Ascending aorta (tissue), 2 donors: ENCODE measurements around the gene ABCC5. TPM values are rescaled to one million over a fixed set of nuclear protein-coding genes. Genes with fewer than 3 reads are reported as not detected.

Experiments used
- DNase-seq, 2 donors: peaks; one replicate each; pipeline ENCODE4 v3.0.0-alpha.2; 2019; ENCODE audit warnings: low spot score in 2 of 2
- H3K27ac ChIP-seq, 2 donors: fragments of 200-600 bp; sonication (generic); one replicate each; pipeline ENCODE4 v1.5.1; 2016 to 2017; ENCODE audit warnings: mild to moderate bottlenecking in 1 of 2
- H3K27me3 ChIP-seq: fragments of 200-600 bp; sonication (generic); one replicate; pipeline ENCODE4 v1.5.1; 2017
- H3K36me3 ChIP-seq, 2 donors: fragments of 200-600 bp; sonication (generic); one replicate each; pipeline ENCODE4 v1.5.1; 2016
- H3K4me1 ChIP-seq, 2 donors: fragments of 200-600 bp; sonication (generic); one replicate each; pipeline ENCODE4 v1.5.1; 2016 to 2017; ENCODE audit warnings: mild to moderate bottlenecking in 1 of 2
- H3K4me3 ChIP-seq, 2 donors: fragments of 200-600 bp; sonication (generic); one replicate each; pipeline ENCODE4 v1.5.1; 2016 to 2017; ENCODE audit warnings: mild to moderate bottlenecking in 1 of 2
- H3K9me3 ChIP-seq, 2 donors: fragments of 200-600 bp; sonication (generic); one replicate each; pipeline ENCODE4 v1.5.1; 2016
- intact Hi-C: fragments of 100-400 bp; cut with DNase I; formaldehyde crosslinking; loops from one replicate; pipeline ENCODE4 v1.15.1; 2023
- total RNA-seq: library from RNA; depleted of rRNA; stranded (reverse); fragments of >200 nt; gene quantifications from one replicate; pipeline ENCODE4 v1.1.0, GENCODE V29; 2016
- TF ChIP-seq, protein P1 (sequence below), 3 experiments: fragments of 200-600 bp in 2 of 3; fragments of 450-650 bp in 1 of 3; sonication (generic) in 2 of 3; IDR thresholded peaks; one replicate each; pipeline ENCODE4 v1.5.1; 2016 to 2019; ENCODE audit warnings: antibody characterized with exemption in 3 of 3, mild to moderate bottlenecking in 1 of 3, moderate library complexity in 1 of 3

The ABCC5 gene
- total RNA-seq, 1 donor from 2014 or later: 16.2 TPM

DNA sequence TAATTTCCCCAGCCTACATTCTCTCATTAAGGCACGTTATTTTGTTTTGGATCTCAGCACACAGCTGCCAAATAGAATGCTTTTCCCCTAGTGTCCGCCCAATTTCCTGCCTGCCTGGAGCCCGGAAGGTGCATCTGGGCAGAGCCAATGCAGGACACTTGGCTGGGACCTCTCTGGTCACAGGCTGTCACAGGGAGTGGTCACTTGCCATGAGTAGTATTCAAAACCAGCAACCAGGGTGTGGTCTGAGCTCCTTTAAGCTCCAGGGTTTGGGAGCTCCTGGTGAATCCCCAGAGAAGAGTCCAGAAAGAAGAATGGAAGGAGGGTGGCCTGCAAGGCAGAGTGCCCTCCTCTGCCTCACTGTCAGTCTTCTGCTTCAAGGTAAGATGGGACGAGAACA lies 35.1 kb upstream of the ABCC5 start, which contains the start of gene HTR3C:
HTR3C (plus strand) TSS at position 281 of the 400 bp plus-strand sequence; CDS start at position 315, 34 bp downstream.
- H3K4me1 ChIP-seq: no peaks in the 10 kb centered on the region

DNA sequence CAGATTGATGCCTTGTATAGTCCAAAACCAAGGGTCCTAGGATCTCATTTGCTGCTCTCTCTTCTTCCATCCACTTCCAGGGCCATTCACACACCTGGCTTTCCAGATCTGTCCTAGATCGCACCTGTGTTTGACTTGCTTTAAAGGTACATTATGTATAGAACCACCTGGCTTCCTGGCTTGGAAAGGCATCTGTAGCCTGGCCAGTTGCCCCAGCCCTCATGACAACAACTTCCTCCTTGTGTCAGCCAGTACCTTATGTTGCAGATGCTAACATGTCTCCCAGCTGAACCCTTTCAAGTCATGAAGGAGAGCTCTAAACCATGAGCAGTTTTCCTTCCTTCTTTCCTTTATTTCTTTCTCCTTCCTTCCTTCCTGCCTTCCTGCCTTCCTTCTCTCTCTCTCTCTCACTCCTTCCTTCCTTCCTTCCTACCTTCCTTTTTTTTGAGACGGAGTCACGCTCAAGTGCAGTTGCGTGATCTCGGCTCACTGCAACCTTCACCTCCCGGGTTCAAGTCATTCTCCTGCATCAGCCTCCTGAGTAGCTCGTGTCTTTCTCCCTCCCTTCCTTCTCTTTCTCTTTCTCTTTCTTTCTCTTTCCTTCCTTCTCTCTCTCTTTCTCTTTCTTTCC lies 32.6 kb upstream of the ABCC5 start:
- no peak for DNase-seq
- intact Hi-C loops: no loop called here
- Histone ChIP-seq H3K27me3 (no peaks in the 10 kb centered on the region), H3K4me1 (no peaks in the 10 kb centered on the region), H3K27ac (no peak overlapping the region), H3K36me3 (no peaks in the 10 kb centered on the region), H3K4me3 (no peak overlapping the region), H3K9me3 (no peaks in the 10 kb centered on the region)
- TF ChIP-seq, protein P1, sequence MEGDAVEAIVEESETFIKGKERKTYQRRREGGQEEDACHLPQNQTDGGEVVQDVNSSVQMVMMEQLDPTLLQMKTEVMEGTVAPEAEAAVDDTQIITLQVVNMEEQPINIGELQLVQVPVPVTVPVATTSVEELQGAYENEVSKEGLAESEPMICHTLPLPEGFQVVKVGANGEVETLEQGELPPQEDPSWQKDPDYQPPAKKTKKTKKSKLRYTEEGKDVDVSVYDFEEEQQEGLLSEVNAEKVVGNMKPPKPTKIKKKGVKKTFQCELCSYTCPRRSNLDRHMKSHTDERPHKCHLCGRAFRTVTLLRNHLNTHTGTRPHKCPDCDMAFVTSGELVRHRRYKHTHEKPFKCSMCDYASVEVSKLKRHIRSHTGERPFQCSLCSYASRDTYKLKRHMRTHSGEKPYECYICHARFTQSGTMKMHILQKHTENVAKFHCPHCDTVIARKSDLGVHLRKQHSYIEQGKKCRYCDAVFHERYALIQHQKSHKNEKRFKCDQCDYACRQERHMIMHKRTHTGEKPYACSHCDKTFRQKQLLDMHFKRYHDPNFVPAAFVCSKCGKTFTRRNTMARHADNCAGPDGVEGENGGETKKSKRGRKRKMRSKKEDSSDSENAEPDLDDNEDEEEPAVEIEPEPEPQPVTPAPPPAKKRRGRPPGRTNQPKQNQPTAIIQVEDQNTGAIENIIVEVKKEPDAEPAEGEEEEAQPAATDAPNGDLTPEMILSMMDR (IDR thresholded peaks at IDR 0.05): no peak

More for the DNA sequence above, 35.1 kb upstream of the ABCC5 start, which contains the start of gene HTR3C:
- H3K27ac ChIP-seq: no peak within 1 kb of the TSS
- TF ChIP-seq, protein P1 (IDR thresholded peaks at IDR 0.05): no peak
- no peaks in the 10 kb centered on the region for H3K9me3 ChIP-seq
- H3K4me3 ChIP-seq: no peak within 1 kb of the TSS
- intact Hi-C loops: no loop called here
- DNase-seq: no peak
- H3K36me3 ChIP-seq: no peaks in the 10 kb centered on the region
- H3K27me3 ChIP-seq: no peaks in the 10 kb centered on the region

DNA sequence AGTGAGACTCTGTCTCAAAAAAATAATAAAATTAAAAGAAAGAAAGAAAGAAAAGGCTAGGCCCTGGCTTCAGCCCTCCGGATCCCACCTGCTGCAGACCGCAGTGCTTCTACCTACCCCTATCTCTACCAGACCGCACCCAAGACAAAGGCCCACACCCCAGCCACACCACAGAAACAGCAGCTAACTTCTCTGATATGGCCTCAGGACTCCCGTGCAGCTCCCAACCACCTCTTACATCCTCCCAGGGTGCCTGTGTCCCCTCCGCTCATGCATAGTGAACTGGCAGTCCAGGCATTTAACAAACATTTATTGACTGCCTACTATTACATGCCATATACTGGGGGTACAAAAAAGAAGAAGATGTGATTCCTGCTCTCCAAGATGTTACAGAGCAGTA lies 28.3 kb upstream of the ABCC5 start:
- no peaks in the 10 kb centered on the region for H3K36me3 ChIP-seq
- no peaks in the 10 kb centered on the region for H3K9me3 ChIP-seq
- no peak for DNase-seq
- H3K4me3 ChIP-seq: no peak overlapping the region
- intact Hi-C loops: no loop called here
- H3K27ac ChIP-seq: no peak overlapping the region
- no peaks in the 10 kb centered on the region for H3K27me3 ChIP-seq
- TF ChIP-seq, protein P1 (IDR thresholded peaks at IDR 0.05): no peak
- no peaks in the 10 kb centered on the region for H3K4me1 ChIP-seq

DNA sequence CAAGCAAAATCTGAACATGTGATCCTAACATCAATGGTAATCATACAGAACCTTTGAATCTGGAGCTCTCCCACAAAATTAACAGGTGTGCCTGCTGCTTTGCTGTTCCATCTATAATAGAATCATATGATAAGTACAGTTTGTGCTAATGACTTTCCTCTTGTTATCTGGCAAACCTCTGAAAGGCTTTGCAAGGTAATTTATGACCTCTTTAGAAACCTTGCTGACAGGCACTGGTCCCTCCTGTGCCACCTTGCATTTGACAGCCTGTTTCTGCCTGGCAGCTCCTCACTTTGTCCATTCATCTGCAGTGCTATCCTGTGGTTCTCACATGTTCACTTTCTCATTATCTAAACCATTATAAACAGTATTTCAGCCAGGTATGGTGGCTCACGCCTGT lies 24.9 kb upstream of the ABCC5 start:
- Histone ChIP-seq H3K4me1 (no peaks in the 10 kb centered on the region), H3K36me3 (no peaks in the 10 kb centered on the region), H3K27me3 (no peaks in the 10 kb centered on the region), H3K27ac (no peak overlapping the region), H3K9me3 (no peaks in the 10 kb centered on the region), H3K4me3 (no peak overlapping the region)
- intact Hi-C loops: no loop called here
- TF ChIP-seq, protein P1 (IDR thresholded peaks at IDR 0.05): no peak
- DNase-seq: no peak

DNA sequence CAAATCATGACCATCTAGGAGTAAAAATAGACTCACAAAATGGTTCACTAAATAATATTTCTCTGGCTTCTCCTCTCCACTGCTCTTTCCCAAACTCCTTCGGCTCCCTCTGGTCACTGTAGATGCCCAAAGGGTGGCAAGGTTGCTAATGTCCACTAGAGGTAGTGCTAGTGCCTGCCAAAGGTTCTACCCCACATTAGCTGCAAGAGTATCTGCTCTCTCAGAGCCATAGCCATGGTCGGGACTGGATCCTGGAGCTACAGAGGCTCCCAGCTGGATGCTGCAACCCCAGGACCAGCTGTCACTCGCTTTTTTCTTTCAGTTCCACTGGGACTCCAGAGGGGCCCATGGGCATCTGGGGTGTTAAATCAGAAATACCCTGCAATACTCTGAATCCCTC lies 22.3 kb upstream of the ABCC5 start:
- H3K27me3 ChIP-seq: no peaks in the 10 kb centered on the region
- no peaks in the 10 kb centered on the region for H3K9me3 ChIP-seq
- intact Hi-C loops: no loop called here
- H3K4me3 ChIP-seq: no peak overlapping the region
- no peaks in the 10 kb centered on the region for H3K36me3 ChIP-seq
- no peak for DNase-seq
- H3K27ac ChIP-seq: no peak overlapping the region
- H3K4me1 ChIP-seq: no peaks in the 10 kb centered on the region
- TF ChIP-seq, protein P1 (IDR thresholded peaks at IDR 0.05): peak in 1 of 3 experiments; percentile 19
